ENCODE measurements around the gene PRDM11.

DNA sequence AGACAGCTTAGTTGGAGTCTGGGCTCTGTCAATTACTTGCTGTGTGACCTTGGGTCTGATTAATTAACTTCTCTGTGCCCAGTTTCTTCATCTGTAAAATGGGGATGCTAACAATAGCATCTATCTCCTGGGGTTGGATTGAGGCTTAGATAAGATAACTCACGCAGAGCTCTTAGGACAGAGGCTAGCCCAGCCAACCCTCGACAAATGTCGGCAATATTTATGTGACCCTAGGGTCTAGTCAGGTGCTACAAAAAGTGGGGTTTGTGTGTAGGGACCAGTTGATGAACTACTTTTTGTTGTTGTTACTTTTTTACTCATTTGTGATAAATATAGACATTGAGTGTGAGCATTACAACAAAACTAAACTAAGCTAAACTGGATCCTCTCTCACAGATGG lies 117.3 kb downstream of the PRDM11 start:
- no peak for TF ChIP-seq EZH2phosphoT487 (IDR thresholded peaks at IDR 0.05; ENCODE audit: insufficient read depth, low read depth)
- no peak for TF ChIP-seq EZH2 (IDR thresholded peaks at IDR 0.05; ENCODE audit: insufficient read depth, poor library complexity, severe bottlenecking)
